K562 (cell line): ENCODE measurements around the gene TXLNG. TPM values are rescaled to one million over a fixed set of nuclear protein-coding genes. Genes with fewer than 3 reads are reported as not detected.

Experiments used
- ATAC-seq: fragments of 200-7000 bp; cut with Tn5 transposase; 3 replicates; pipeline ENCODE4 v1.9.1; 2020; ENCODE audit warnings: moderate library complexity
- BruUV-seq: library from RNA; stranded (reverse); fragments of 400-500 nt; replicated peaks from 2 replicates; lab custom pipeline; 2021; lab: Mats Ljungman, UMichigan
- CTCF ChIA-PET: fragments of 300-600 bp; formaldehyde crosslinking; extraction: SDS; loops from one replicate; lab custom pipeline; 2021; ENCODE audit warnings: low intra/inter-chr PET ratio; lab: Yijun Ruan, JAX
- POLR2A ChIA-PET: fragments of 300-600, 350-650 bp; sonication (Branson Sonifier 250); formaldehyde crosslinking; extraction: SDS; loops from one replicate; lab custom pipeline; 2021; ENCODE audit warnings: antibody characterized with exemption, inconsistent platforms; lab: Yijun Ruan, JAX
- DNase-seq, 4 experiments: peaks; one replicate each; pipeline versions ENCODE4 v3.0.0 to v3.0.0-alpha.2; 2011 to 2018; ENCODE audit warnings: low spot score in 3 of 4, mixed read lengths in 3 of 4; ENCODE audit errors: extremely low read depth in 1 of 4
- FAIRE-seq: peaks from 2 replicates; lab custom pipeline; 2011; peaks lifted over from hg19 to GRCh38; lab: Jason Lieb, UNC
- H2AFZ ChIP-seq: 2 replicates; pipeline ENCODE4 v1.6.0; 2011; ENCODE audit warnings: low read depth, low read length, control low read depth, inconsistent platforms
- H3K27ac ChIP-seq: fragments of 200-600 bp; 3 replicates; pipeline ENCODE4 v1.8.0; 2011; ENCODE audit warnings: low read depth, mild to moderate bottlenecking, control low read depth, inconsistent platforms, low read length, moderate library complexity, mixed read lengths; ENCODE audit errors: extremely low read depth
- H3K27me3 ChIP-seq, 2 experiments: fragments of 300-600 bp in 1 of 2; 2 replicates in 1 of 2; 3 replicates in 1 of 2; pipeline versions ENCODE4 v1.6.0 to v1.8.0; 2011; ENCODE audit warnings: inconsistent platforms in 2 of 2, low read length in 2 of 2, mild to moderate bottlenecking in 1 of 2, mixed read lengths in 1 of 2, moderate library complexity in 1 of 2; ENCODE audit not compliant: control insufficient read depth in 2 of 2, insufficient read depth in 2 of 2
- H3K36me3 ChIP-seq: fragments of 300-600 bp; 3 replicates; pipeline ENCODE4 v1.8.0; 2011; ENCODE audit warnings: mild to moderate bottlenecking, low read length, inconsistent platforms; ENCODE audit not compliant: control insufficient read depth, insufficient read depth
- H3K4me1 ChIP-seq, 2 experiments: fragments of 200-600 bp in 1 of 2; replicated peaks in 1 of 2; 2 replicates in 1 of 2; 3 replicates in 1 of 2; pipeline versions ENCODE4 v1.5.1 to v1.8.0; 2011; ENCODE audit warnings: inconsistent platforms in 2 of 2, low read length in 2 of 2, mild to moderate bottlenecking in 1 of 2, mixed read lengths in 1 of 2, moderate library complexity in 1 of 2; ENCODE audit not compliant: control insufficient read depth in 2 of 2, insufficient read depth in 2 of 2
- H3K4me2 ChIP-seq: 2 replicates; pipeline ENCODE4 v1.6.1; 2011; ENCODE audit warnings: low read length, control low read depth, inconsistent platforms, mixed read lengths; ENCODE audit not compliant: insufficient read depth
- H3K4me3 ChIP-seq: fragments of 200-600 bp; sonication (generic), shearing (Covaris generic); 2 replicates; pipeline ENCODE4 v1.5.1; 2016; ENCODE audit warnings: control low read depth, inconsistent platforms
- H3K79me2 ChIP-seq: fragments of 200-600 bp; 3 replicates; pipeline ENCODE4 v1.8.0; 2011; ENCODE audit warnings: low read length, inconsistent platforms; ENCODE audit not compliant: control insufficient read depth, insufficient read depth
- H3K9ac ChIP-seq, 2 experiments: 2 replicates each; pipeline versions ENCODE4 v1.6.0 to v1.6.1; 2011; ENCODE audit warnings: low read depth in 2 of 2, low read length in 2 of 2, control low read depth in 1 of 2, inconsistent platforms in 1 of 2, mild to moderate bottlenecking in 1 of 2, mixed read lengths in 1 of 2; ENCODE audit not compliant: insufficient read depth in 1 of 2
- H3K9me1 ChIP-seq: one replicate; pipeline ENCODE4 v1.6.0; 2011; ENCODE audit warnings: inconsistent platforms, mild to moderate bottlenecking, low read length, moderate library complexity; ENCODE audit not compliant: control insufficient read depth, insufficient read depth
- H3K9me3 ChIP-seq: replicated peaks from 2 replicates; pipeline ENCODE4 v1.5.1; 2011; ENCODE audit warnings: low read depth, low read length, inconsistent platforms; ENCODE audit not compliant: control insufficient read depth, insufficient read depth
- H4K20me1 ChIP-seq: replicated peaks from 2 replicates; pipeline ENCODE4 v1.6.1; 2011; ENCODE audit warnings: low read length, inconsistent platforms, mixed read lengths; ENCODE audit not compliant: control insufficient read depth, insufficient read depth
- ELK1 ChIP-seq: sonication (generic); formaldehyde crosslinking; IDR thresholded peaks from 2 replicates; pipeline ENCODE4 v1.8.1; 2022; ENCODE audit warnings: missing genetic modification reagents
- EZH2 ChIP-seq: IDR thresholded peaks from 2 replicates; pipeline ENCODE4 v1.6.1; 2012; ENCODE audit warnings: low read depth, mild to moderate bottlenecking, inconsistent platforms, low read length, borderline replicate concordance
- MAFK ChIP-seq: IDR thresholded peaks from 2 replicates; pipeline ENCODE4 v1.6.1; 2011; ENCODE audit warnings: low read length, improper control_type of control experiment
- ZNF224 ChIP-seq: sonication (generic); formaldehyde crosslinking; IDR thresholded peaks from 2 replicates; pipeline ENCODE4 v1.8.0; 2022; ENCODE audit warnings: mild to moderate bottlenecking, missing genetic modification reagents
- ZNF444 ChIP-seq: fragments of 250-450 bp; sonication (Bioruptor Pico); IDR thresholded peaks from 2 replicates; pipeline ENCODE4 v1.4.0; 2020; ENCODE audit warnings: mild to moderate bottlenecking, moderate library complexity
- ZNF583 ChIP-seq: fragments of 250-450 bp; sonication (Bioruptor Pico); IDR thresholded peaks from 2 replicates; pipeline ENCODE4 v1.4.0; 2020
- WGBS: fragments of 100-300 bp; shearing (Covaris generic); methylation state at CpG from one replicate; pipeline ENCODE4 v1.1.6; 2016; ENCODE audit warnings: low coverage, mixed read lengths; ENCODE audit not compliant: insufficient coverage; ENCODE audit errors: missing lambda C conversion rate; 5-methylcytosine and 5-hydroxymethylcytosine counted together
- in situ Hi-C: fragments of 300-500 bp; cut with MboI; formaldehyde crosslinking; loops from 4 replicates; pipeline ENCODE4 v1.15.0; 2018; ENCODE audit warnings: inconsistent platforms, mixed read lengths
- intact Hi-C: fragments of 100-400 bp; cut with micrococcal nuclease; formaldehyde crosslinking; loops from 2 replicates; pipeline ENCODE4 v1.14.2; 2022
- polyA plus RNA-seq, 8 experiments: library from polyadenylated mRNA; depleted of rRNA in 4 of 8; stranded (reverse) in 5 of 8; unstranded in 3 of 8; fragments of >200 nt; fragmentation: Nextera tagmentation in 2 of 8; fragmentation: Illumina TruSeq in 1 of 8; extraction: Ambion mirVana in 2 of 8; extraction: Trizol in 1 of 8; gene quantifications; 2 replicates each; pipeline versions ENCODE4 v1.2.1 to v1.2.3, GENCODE V29; 2011 to 2014; ENCODE audit warnings: inconsistent platforms in 1 of 8, missing spikeins in 1 of 8
- total RNA-seq, 7 experiments: library from RNA; depleted of rRNA in 6 of 7; stranded (reverse); fragments of >200 nt in 6 of 7; fragmentation: Illumina TruSeq in 2 of 7; extraction: Trizol in 2 of 7; gene quantifications; 2 replicates each; pipeline versions ENCODE4 v1.2.1 to v1.2.3, GENCODE V29; 2011 to 2021; ENCODE audit warnings: low replicate concordance in 1 of 7
- TF ChIP-seq, protein P1 (sequence below): IDR thresholded peaks from 2 replicates; pipeline ENCODE4 v1.6.1; 2011; ENCODE audit warnings: borderline replicate concordance, low read depth, mild to moderate bottlenecking, moderate library complexity, low read length; ENCODE audit not compliant: insufficient read depth, poor library complexity, severe bottlenecking
- TF ChIP-seq, protein P2 (sequence below): fragments of 150-350 bp; IDR thresholded peaks from 2 replicates; pipeline ENCODE4 v1.6.1; 2014; ENCODE audit warnings: low read depth, mild to moderate bottlenecking, low read length, borderline replicate concordance
- TF ChIP-seq, protein P3 (sequence below): fragments of 200-800 bp; sonication (Bioruptor generic); IDR thresholded peaks from 2 replicates; pipeline ENCODE4 v1.6.1; 2017; ENCODE audit warnings: missing genetic modification characterization, missing compliant biosample characterization

The TXLNG gene
- total and polyA plus RNA-seq, 9 of the 15 experiments (the other 6 are each of a cell fraction or from before 2014, with no cell fraction given): 13.1 to 47.0 (median 31.6) TPM

- TF ChIP-seq, protein P1, sequence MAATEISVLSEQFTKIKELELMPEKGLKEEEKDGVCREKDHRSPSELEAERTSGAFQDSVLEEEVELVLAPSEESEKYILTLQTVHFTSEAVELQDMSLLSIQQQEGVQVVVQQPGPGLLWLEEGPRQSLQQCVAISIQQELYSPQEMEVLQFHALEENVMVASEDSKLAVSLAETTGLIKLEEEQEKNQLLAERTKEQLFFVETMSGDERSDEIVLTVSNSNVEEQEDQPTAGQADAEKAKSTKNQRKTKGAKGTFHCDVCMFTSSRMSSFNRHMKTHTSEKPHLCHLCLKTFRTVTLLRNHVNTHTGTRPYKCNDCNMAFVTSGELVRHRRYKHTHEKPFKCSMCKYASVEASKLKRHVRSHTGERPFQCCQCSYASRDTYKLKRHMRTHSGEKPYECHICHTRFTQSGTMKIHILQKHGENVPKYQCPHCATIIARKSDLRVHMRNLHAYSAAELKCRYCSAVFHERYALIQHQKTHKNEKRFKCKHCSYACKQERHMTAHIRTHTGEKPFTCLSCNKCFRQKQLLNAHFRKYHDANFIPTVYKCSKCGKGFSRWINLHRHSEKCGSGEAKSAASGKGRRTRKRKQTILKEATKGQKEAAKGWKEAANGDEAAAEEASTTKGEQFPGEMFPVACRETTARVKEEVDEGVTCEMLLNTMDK: peak; percentile 13
- TF ChIP-seq ELK1 (CRISPR knock-in tag) (no peak), ZNF224 (CRISPR knock-in tag) (no peak), ZNF444 (CRISPR knock-in tag) (no peak)
- TF ChIP-seq, all 486 proteins: peak for 3
These were observed 50.1 kb downstream of the TXLNG start (continued) for GRCh38 chrX:16836371-16836770.

DNA sequence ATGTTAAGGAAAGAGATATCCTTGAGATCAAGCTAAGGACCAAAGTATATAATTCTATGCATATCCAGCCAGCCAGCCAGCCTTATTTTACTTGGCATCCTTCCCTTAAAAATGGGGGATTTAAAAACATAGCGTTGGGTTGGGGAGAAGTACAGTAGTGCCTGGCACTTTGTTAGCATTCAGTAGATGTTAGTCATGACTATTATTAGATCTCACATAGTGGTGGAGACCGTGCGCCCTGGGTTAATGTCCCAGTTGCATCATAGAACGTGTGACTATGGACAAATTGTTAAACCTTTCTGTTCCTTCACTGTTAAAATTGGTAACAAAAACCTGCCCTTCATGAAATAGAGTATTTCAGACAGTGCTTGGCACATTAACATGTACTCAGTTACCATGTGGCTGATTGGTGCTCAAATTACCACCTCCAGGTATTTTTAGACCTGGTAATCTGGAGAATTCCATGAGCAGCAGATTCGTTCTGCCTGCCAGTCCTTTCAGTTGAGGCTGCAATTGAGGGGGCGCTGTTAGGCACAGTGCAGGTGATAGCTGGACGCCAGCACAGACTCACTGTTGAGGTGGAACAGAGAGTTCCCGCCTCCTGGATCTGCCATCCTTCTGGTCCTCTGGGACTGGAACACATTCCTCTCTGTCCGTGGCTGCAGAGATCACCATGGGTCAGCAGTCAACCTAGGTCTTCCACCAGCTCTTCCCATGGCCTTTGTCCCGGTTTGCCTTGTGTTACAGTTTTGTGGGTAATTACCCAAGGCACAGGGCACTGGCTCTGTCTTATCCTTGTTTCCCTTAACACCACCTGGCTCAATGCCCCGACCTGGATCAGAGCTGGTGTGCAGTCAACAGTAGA is 52.2 kb downstream of the TXLNG start:
- H2AFZ ChIP-seq: no peak overlapping the region
- 85% methylated on average over 11 of the region's 11 CpGs for WGBS
- intact Hi-C loops: no loop called here
- no peaks in the 10 kb centered on the region for H3K27me3 ChIP-seq
- BruUV-seq: no TSS peak
- in situ Hi-C loops: no loop called here
- H3K4me3 ChIP-seq: no peak overlapping the region
- peaks cover 0 to 3% of the 10 kb centered on the region in 2 experiments; a peak in 3 of 5 replicates for H3K4me1 ChIP-seq
- no peaks in the 10 kb centered on the region for H3K9me3 ChIP-seq
- H3K27ac ChIP-seq: no peak overlapping the region
- ChIA-PET POLR2A (interaction anchor here (0.6 to 0.7 kb wide), 2 partner anchors 13 to 51 kb away, joined by 3 to 4 read pairs; no protein-coding TSS in a partner anchor), CTCF (no interaction called here)
- ATAC-seq (no peak), DNase-seq (no peak), FAIRE-seq (no peak)
- no peak overlapping the region for H3K9ac ChIP-seq
- no peaks in the 10 kb centered on the region for H3K9me1 ChIP-seq
- peaks cover 96% of the 10 kb centered on the region for H3K36me3 ChIP-seq
- H3K79me2 ChIP-seq: no peaks in the 10 kb centered on the region
- no peaks in the 10 kb centered on the region for H4K20me1 ChIP-seq
- no peak overlapping the region for H3K4me2 ChIP-seq
- no peak for TF ChIP-seq ZNF583 (CRISPR knock-in tag)
- TF ChIP-seq, protein P2, sequence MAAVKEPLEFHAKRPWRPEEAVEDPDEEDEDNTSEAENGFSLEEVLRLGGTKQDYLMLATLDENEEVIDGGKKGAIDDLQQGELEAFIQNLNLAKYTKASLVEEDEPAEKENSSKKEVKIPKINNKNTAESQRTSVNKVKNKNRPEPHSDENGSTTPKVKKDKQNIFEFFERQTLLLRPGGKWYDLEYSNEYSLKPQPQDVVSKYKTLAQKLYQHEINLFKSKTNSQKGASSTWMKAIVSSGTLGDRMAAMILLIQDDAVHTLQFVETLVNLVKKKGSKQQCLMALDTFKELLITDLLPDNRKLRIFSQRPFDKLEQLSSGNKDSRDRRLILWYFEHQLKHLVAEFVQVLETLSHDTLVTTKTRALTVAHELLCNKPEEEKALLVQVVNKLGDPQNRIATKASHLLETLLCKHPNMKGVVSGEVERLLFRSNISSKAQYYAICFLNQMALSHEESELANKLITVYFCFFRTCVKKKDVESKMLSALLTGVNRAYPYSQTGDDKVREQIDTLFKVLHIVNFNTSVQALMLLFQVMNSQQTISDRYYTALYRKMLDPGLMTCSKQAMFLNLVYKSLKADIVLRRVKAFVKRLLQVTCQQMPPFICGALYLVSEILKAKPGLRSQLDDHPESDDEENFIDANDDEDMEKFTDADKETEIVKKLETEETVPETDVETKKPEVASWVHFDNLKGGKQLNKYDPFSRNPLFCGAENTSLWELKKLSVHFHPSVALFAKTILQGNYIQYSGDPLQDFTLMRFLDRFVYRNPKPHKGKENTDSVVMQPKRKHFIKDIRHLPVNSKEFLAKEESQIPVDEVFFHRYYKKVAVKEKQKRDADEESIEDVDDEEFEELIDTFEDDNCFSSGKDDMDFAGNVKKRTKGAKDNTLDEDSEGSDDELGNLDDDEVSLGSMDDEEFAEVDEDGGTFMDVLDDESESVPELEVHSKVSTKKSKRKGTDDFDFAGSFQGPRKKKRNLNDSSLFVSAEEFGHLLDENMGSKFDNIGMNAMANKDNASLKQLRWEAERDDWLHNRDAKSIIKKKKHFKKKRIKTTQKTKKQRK: no peak
- TF ChIP-seq EZH2: no peak
- TF ChIP-seq, protein P3, sequence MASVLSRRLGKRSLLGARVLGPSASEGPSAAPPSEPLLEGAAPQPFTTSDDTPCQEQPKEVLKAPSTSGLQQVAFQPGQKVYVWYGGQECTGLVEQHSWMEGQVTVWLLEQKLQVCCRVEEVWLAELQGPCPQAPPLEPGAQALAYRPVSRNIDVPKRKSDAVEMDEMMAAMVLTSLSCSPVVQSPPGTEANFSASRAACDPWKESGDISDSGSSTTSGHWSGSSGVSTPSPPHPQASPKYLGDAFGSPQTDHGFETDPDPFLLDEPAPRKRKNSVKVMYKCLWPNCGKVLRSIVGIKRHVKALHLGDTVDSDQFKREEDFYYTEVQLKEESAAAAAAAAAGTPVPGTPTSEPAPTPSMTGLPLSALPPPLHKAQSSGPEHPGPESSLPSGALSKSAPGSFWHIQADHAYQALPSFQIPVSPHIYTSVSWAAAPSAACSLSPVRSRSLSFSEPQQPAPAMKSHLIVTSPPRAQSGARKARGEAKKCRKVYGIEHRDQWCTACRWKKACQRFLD (CRISPR knock-in tag): no peak
- no peak for TF ChIP-seq MAFK
